Posterior cingulate gyrus (tissue), 11 donors: ENCODE results near the gene NUP107.
A peak's percentile ranks its signal among the peaks of the same experiment; 100 is the strongest.

Source experiments
- DNase-seq, 10 donors: peaks; one replicate each; pipeline versions ENCODE4 v3.0.0 to v3.0.0-alpha.2; 2020 to 2021; ENCODE audit warnings: mixed read lengths in 3 of 10
- intact Hi-C: fragments of 100-400 bp; cut with DNase I; formaldehyde crosslinking; loops from one replicate; pipeline ENCODE4 v1.15.1; 2023

The NUP107 gene

DNA sequence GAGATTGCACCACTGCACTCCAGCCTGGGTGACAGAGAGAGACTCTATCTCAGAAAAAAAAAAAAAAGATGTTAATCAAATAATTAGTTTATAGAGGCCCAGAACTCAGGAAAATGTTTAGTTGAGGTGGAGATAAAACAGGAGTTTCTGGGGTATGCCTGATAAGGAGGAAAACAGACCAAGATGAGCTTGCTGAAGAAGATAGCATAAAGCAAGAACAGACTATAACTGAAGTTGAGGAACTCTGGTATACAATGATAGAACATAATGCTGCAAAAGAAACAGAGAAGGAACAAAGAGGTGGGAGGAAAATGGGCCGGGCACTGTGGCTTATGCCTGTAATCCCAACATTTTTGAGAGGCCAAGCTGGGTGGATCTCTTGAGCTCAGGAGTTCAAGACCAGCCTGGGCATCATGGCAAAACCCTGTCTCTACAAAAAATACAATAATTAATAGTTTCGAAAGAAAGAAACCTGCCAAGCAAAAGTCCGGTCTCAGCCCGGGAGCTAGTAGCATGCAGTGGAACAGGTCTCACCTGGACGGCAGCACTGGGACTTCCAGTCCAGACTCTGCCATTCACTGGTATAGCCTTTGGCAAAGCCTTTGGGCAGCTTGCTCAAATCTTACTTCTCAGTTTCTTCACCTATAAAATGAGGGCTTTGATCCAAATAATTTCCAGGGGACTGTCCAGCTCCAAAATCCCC, 84.6 kb downstream of the NUP107 start:
- intact Hi-C loops = no loop called here
- peak in 1 of 10 donors; percentile 70 for DNase-seq

DNA sequence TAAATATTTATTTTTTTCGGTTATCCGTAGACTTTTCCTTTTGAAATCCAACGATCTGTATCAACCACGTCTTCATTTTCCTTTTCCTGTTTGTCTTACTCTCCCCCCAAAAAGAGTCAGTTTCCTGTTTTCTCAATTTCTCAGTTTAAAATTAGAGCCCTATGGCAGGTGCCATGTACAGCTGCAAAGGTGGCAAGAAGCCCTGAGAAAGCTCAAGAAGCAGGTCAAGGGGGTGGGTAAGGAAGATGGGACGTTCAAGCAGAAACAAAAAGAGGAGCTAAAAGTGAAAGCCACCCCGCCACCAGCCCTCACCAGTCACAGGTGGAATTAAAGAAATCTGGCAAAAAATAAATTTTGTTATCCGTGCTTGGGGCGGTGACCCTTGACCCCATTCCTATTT, 85.9 kb downstream of the NUP107 start:
- intact Hi-C loops = no loop called here

DNA sequence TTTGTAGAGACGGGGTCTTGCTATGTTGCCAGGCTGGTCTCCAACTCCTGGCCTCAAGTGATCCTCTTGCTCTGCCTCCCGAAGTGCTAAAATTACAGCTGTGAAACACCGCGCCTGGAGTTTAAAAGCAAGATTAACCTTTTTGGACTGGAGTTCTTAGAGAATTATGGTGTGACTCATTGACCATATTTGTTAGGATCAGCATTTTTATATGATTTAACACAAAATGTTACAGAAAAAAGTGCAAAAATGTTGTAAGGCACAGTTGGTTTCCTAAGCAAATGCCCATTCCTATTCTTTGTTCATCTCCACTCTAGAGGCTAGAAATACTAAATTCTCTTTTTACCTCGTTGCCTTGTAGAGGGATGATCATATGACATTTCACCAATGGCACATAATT, 86.8 kb downstream of the NUP107 start:
- intact Hi-C loops = no loop called here
- no peak for DNase-seq

More for the DNA sequence above, 85.9 kb downstream of the NUP107 start:
- no peak for DNase-seq

DNA sequence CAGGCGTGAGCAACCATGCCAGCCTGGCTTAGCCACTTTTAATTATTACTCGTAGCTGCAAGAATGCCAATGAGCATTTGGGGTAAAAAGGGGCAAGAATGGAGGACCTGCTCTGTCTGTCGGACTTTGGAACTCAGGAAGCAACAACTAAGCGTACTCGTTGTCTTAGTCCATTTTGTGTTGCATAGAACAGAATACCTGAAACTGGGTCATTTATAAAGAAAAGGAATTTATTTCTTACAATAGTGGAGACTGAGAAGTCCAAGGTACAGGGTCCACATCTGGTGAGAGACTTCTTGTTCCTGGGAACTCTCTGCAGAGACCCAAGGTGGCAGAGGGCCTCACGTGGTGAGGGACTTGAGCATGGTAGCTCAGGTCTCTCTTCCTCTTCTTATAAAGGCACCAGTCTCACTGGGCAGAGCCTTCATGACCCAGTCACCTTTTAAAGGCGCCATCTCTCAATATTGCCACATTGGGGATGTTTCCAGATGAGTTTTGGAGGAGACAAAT, 88.4 kb downstream of the NUP107 start:
- no peak for DNase-seq
- intact Hi-C loops = no loop called here

DNA sequence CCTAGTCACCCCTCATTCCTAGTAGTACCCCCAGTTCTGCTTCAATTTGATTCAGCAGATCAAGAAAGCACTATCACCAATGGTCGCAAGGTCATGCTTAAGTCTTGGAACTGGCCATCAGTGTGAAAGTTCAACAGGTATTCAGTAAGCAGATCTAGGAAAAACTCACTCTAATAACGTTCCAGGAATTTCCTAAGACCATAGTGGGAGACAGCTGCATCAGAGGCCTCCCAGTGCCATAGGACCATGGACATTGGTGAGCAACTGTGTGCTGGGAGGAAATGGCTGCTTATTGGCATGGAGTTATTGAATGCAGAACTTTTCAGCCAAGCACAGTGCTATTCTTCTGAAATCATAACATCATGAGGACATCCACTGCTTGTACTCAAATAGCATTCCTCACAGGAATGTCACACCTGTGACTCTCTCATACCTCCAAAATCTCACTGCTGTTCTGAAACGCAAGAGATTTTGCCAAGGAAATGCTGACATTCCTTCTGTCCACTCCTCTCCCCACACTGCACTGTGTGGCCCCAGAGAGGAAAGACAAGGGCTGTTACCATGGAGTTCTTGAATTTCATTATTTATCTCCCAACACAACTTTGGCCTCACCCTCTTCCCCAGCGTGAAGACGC, 90.3 kb downstream of the NUP107 start:
- DNase-seq = no peak
- intact Hi-C loops = no loop called here

DNA sequence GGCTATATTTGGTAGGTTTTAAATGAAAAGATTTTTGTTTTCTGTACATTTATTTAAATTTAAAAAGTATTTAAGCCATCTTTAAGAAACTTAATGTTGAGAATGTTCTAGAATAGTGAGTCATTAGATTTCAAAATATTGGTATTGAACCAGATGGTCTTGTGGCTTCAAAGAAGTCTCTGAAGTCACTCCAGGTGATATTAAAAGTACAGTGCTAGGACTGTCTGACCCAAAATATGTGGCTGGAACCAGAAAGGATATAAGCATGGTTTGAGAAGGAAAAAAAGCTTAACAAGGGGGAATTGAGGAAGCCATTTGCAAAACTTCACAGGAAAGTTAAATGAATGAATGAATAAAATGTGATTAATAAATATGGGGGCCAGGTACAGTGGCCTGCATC, 92.5 kb downstream of the NUP107 start:
- no peak for DNase-seq
- intact Hi-C loops = no loop called here

DNA sequence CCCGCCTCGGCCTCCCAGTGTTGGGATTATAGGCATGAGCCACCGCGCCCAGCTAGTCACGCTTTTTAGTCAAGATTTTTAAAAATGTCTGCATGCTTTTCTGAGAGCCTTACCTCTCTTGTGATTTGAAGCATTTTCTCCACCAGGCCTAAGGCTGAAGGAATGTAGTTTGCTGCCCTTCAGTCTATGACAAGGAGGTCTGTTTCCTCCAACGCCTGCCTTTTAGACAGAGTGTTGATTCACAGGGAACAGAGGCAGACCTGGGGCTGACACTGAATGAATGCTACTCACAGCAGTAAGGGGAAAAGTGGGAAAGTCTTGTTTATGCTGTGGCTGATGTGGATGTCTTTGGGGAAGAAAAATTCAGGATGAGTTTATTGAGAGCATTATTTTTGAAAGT, 94.0 kb downstream of the NUP107 start:
- intact Hi-C loops = no loop called here
- DNase-seq = no peak

DNA sequence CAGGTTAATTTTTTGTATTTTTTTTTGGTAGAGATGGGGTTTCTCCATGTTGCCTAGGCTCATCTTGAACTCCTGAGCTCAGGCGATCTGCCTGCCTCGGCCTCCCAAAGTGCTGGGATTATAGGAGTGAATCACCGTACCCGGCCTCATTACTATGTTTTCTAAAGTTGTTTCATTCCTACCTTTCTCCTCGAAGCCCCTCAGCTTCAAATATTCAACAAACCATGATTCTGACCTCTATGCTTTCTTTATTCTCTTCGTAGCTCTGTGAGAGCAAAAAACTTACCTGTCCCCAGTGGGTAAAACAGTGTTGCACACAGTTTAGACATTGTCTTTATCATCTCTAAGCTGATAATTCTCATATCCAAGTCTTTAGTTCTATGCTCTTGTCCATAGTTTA, 95.0 kb downstream of the NUP107 start:
- intact Hi-C loops = no loop called here
- no peak for DNase-seq

DNA sequence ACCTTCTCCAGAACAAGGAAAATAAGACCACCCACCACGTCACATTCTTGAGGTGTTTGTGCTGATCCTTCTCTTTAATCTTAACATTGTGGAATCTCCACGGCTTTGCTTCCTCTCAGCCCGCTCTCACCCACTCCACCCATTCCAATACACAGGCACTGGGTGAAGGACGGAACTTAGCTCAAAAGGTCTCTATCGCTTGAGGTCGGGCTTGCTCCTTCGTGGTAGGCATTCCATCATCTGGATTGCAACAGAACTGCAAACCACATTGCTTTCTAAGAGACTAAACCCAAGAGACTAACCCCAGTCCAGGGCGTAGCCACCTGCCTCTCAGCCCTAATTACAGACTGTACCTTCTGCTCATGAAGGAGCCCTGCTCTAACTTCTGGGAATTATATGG, 97.2 kb downstream of the NUP107 start:
- DNase-seq = no peak
- intact Hi-C loops = no loop called here

DNA sequence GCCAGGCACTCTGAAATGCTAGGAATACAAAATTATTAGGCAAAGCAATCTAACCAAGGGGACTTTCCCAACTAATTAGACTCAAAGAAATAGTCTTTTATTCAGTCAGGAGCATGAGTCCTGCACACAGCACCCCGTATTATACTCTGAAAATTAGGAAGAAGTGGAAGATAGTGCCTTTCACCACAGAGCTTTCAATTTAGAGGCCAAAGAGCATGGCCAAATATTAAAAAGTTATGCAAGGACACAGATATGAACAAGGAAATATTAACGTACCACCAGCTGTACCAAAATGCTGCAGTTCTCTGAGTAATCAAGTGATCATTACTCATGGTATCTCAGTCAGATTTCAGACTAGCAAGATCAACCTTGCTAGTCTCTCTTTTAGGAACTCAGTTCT, 98.6 kb downstream of the NUP107 start:
- intact Hi-C loops = no loop called here
- DNase-seq = no peak

DNA sequence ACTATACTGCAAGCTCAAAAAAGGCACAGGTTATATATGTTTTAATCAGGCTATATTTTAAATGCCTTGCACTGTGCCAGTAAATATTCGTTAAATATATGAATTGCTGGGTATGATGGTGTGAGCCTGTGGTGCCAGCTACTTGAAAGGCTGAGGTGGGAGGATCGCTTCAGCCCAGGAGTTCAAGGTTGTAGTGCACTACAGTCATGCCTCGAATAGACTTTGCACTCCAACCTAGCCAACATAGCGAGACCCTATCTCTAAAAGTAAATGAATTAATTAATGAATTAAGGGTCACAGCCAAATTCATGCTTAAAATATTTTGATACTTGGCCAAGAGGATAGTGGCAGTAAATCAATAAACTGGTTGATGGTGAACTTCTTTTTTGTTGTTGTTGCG, 99.0 kb downstream of the NUP107 start:
- no peak for DNase-seq
- intact Hi-C loops = no loop called here

DNA sequence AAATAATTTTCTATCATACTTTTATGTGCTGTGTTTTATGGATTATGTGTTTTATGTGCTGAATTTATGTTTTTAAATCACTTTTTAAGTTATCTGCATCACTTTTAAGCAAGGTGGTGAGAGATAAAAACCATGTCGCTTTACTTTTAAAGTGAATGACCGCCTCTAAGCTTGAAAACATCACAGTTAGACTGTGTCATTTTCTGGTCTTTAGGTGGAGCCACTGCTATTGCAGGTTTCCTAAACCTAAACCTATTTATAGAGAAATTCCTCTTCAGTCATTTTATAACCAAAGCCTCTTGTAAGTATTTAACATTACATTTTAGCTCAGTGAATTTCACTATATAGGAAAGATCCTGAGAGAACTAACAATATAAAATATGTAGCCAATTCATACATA, 100.2 kb downstream of the NUP107 start:
- intact Hi-C loops = no loop called here

DNA sequence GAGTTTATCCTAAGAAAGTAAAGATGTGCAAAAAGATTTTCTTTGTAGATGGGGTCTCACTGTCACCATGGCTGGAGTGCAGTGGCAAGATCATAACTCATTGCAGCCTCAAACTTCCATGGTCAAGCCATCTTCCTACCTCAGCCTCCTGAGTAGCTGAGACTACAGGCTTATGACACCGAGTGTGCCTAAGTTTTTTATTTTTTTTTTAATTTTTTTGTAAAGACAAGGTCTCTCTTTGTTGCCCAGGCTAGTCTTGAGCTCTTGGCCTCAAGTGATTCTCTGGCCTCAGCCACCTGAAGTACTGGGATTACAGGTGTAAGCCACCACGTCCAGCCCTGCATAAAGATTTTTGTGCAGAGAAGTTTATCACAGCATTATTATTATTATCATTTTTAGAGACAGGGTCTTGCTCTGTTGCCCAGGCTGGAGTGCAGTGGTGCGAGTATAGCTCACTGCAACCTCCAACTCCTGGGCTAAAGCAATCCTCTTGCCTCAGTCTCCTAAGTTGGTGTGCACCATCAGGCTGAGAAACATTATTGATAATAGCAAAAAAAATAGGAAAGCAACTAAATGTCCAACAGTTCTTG, 101.9 kb downstream of the NUP107 start:
- DNase-seq = no peak
- intact Hi-C loops = no loop called here

More for the DNA sequence above, 100.2 kb downstream of the NUP107 start:
- DNase-seq = no peak

DNA sequence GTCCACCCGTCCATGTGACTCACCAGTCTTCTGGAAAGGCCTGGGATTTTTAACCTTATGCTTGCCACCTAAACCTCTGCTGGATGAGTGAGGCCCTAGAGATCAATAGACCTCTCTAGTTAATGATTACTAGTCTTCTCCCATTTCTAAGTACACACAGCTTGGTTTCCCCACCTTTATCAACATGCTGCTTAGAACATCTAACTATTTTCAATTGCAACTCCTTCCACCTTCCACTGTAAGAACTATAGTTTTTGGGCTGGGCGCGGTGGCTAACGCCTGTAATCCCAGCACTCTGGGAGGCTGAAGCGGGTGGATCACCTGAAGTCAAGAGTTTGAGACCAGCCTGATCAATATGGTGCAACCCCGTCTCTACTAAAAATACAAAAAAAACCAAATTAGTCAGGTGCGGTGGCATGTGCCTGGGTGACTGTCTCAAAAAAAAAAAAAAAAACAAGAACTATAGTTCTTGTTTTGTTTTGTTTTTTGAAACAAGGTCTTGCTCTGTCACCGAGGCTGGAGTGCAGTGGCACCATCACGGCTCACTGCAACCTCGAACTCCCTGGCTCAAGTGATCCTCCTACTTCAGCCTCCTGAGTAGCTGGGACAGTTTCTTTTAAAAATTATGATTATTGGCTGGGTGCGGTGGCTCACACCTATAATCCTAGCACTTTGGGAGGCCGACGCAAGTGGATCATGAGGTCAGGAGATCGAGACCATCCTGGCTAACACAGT, 102.5 kb downstream of the NUP107 start:
- no peak for DNase-seq

DNA sequence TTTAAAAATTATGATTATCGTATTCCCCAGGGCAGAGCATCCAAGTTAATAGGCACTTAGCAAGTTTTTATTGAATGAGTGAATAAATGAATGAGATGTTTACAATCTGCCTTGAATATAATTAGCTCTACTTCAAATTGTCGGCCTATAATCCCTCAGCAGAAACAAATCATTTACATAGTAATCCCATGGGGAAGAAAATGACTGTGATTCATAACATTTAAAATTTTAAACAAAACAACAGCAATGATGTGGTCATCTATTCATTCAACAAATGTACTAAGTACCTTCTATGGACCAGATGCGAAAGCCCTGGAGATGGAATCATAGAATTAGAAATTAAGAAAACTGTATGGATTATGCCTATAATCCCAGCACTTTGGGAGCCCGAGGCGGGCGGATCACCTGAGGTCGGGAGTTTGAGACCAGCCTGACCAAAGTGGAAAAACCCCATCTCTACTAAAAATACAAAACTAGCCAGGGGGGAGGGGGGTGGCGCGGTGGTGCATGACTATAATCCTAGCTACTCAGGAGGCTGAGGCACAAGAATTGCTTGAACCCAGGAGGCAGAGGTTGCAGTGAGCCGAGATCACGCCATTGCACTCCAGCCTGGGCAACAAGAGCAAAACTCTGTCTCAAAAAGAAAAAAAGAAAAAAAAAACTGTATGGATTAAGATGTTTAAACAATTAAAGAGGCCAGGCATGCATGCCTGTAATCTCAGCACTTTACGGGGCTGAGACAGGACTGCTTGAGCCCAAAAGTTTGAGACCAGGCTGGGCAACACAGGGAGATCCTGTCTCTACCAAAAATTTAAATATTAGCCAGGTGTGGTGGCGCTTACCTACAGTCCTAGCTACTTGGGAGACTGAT, 103.5 kb downstream of the NUP107 start:
- intact Hi-C loops = no loop called here
- no peak for DNase-seq

More for the DNA sequence above, 102.5 kb downstream of the NUP107 start:
- intact Hi-C loops = no loop called here

DNA sequence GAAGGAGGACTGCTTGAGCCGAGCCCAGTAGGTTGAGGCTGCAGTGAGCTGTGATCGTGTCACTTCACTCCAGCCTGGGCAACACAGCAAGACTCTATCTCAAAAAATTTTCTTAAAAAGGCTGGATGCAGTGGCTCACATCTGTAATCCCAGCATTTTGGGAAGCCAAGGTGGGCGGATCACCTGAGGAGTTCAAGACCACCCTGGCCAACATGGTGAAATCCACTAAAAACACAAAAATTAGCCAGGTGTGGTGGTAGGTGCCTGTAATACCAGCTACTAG, 104.1 kb downstream of the NUP107 start:
- intact Hi-C loops = no loop called here
- DNase-seq = no peak

DNA sequence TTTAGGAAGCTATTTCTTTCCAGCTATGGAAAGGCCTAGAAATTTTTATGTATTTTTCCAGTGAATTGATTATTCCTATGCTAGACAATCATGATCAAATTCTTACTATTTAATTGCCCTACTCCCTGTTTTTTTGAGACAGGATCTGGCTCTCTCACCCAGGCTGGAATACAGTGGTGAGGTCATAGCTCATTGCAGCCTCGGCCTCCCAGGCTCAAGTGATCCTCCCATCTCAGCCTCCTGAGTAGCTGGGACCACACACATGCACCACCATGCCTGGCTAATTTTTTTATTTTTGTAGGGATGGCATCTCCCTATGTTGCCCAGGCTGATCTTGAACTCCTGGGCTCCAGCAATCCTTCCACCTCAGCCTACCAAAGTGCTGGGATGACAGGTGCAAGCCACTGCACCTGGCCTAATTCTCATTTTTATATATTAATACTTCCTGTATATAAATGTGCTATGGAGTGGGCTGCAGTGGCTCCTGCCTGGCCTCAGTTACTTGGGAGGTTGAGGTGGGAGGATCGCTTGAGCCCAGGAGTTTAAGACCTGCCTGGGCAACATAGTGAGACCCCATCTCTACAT, 105.2 kb downstream of the NUP107 start:
- DNase-seq = no peak
- intact Hi-C loops = no loop called here

DNA sequence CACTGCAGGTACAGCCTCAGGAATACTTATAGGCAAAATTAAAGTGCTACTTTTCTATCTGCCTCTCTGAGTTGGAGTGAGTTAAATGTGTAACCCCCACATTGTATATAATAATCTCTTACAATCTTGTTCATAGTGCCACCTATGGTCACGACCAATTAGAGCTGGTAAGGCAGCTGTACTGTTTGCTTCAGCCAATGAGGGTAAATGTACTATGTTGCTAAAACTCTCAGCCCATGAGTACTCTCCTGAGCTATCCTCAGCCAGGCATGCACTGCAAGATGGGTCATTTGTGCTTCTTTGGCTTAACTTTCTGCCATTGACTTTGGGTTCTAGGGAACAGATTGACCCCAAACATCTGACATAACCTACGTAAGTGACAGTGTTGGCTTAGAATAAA, 106.2 kb downstream of the NUP107 start:
- no peak for DNase-seq
- intact Hi-C loops = no loop called here

DNA sequence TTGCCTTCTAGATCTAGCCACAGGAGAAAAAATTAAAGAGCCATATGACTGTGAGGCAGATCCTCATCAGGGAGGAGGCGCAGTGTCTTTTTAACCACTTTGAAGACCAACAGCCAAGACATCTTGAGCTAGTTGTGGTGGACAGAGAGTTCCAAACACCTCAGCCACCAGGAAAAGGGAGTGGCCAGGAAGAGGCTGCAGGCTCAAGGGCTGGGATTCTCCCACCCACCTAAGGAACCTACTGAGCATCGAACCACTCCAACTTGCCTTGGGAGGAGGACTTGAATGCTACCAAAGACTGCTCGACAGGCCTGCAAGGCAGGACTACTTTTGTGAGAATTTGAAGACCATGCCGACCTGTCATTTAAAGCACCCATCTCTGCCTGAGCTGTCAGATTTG, 106.7 kb downstream of the NUP107 start:
- DNase-seq = no peak
- intact Hi-C loops = no loop called here

DNA sequence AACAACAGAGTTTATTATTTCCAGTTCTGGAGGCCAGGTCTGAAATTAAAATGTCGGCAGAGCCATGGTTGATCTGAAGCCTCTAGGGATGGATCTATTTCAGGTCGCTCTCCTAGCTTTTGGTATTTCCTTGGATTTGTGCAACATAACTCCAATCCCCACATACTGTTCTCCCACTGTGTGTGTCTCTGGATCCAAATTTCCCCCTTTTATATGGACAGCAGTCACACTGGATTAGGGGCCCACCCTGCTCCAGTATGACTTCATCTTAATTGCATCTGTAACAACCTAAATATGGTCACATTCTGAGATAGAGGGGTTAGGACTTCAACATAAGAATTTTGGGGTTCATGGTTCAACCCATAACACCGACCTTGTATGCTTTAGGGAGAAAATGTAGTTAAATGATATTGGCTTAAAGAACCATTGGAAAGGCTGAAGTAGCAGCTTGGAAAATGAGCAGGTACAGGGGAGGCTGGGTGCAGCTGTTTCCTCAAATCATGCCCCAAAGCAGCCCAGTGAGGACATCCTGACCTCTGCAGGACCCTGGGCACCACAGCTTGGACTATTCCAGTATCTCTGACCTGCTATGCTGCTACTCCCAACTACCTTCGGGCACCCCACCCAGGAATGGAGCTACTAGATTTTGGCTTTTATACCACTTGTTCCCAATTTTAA, 107.3 kb downstream of the NUP107 start:
- no peak for DNase-seq
- intact Hi-C loops = no loop called here
